Activated naive CD8-positive, alpha-beta T cell (primary cell): ENCODE data around the gene ROBO2.

ENCODE experiments used
- H3K27ac Mint-ChIP-seq: one replicate; pipeline ENCODE4 v1.8.0; 2021; ENCODE audit warnings: mixed read lengths
- H3K27me3 Mint-ChIP-seq: one replicate; pipeline ENCODE4 v1.8.0; 2021; ENCODE audit warnings: mixed read lengths
- H3K36me3 Mint-ChIP-seq: one replicate; pipeline ENCODE4 v1.8.0; 2021; ENCODE audit warnings: mixed read lengths
- H3K4me1 Mint-ChIP-seq: one replicate; pipeline ENCODE4 v1.8.0; 2021; ENCODE audit warnings: low read depth, mixed read lengths
- H3K4me3 Mint-ChIP-seq: one replicate; pipeline ENCODE4 v1.8.0; 2021; ENCODE audit warnings: mild to moderate bottlenecking, mixed read lengths
- H3K9me3 Mint-ChIP-seq: one replicate; pipeline ENCODE4 v1.8.0; 2021; ENCODE audit warnings: low read depth, mixed read lengths

The ROBO2 gene

DNA sequence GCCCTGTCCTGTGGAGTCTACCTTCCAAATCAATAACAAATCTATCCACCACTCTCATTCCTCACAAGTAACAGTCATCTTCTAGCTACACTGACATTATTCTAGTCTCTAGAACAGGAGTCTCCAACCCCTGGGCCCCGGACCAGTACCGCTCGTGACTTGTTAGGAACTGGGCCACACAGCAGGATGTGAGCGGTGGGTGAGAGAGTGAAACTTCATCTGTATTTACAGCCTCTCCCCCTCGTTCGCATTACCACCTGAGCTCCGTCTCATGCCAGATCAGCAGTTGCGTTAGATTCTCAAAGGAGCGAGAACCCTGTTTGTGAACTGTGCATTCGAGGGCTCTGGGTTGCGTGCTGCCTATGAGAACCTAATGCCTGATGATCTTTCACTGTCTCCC, 31.9 kb downstream of the ROBO2 start:
- H3K4me3 Mint-ChIP-seq, result no peak overlapping the region
- no peak overlapping the region for H3K27ac Mint-ChIP-seq
- H3K36me3 Mint-ChIP-seq, result no peaks in the 10 kb centered on the region

DNA sequence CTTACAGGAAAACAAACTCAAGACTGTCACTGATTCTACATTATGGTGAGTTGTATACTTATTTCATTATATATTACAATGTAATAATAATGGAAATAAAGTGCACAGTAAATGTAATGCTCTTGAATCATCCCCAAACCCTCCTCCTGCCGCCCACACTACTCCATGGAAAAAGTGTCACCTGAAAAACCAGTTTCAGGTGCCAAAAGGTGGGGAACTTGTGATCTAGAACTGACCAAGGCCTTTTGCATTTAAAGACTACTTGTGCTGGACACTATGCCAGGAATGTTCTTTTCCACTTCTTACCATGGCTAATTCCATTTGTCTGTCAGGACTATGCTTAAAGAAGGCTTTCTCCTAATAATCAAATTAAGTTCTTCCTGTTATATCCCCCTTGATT, 32.3 kb downstream of the ROBO2 start:
- no peaks in the 10 kb centered on the region for H3K27me3 Mint-ChIP-seq
- no peaks in the 10 kb centered on the region for H3K4me1 Mint-ChIP-seq
- no peak overlapping the region for H3K27ac Mint-ChIP-seq
- H3K36me3 Mint-ChIP-seq, result no peaks in the 10 kb centered on the region
- H3K9me3 Mint-ChIP-seq, result no peaks in the 10 kb centered on the region
- no peak overlapping the region for H3K4me3 Mint-ChIP-seq

More for the DNA sequence above, 31.9 kb downstream of the ROBO2 start:
- Mint-ChIP-seq H3K4me1 (no peaks in the 10 kb centered on the region), H3K27me3 (no peaks in the 10 kb centered on the region), H3K9me3 (no peaks in the 10 kb centered on the region)

DNA sequence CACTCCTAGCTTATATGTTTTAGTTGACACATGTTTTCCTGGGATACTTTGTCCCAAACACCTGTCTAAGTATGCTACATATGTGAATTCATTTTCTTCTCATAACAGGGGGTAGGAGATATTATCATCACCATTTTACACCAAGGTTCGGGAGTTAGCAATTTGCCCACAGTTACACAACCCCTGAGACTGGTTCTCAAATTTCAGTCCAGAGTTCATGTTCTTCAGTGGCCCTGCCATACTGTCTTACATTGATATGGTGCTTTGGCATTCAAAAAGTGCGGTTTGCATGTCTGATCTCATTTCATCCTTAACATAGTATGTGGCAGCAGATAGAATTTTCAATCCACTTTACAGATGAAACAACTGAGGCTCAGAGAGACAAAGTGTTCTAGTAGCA, 38.4 kb downstream of the ROBO2 start:
- no peaks in the 10 kb centered on the region for H3K4me1 Mint-ChIP-seq
- no peaks in the 10 kb centered on the region for H3K36me3 Mint-ChIP-seq
- no peak overlapping the region for H3K27ac Mint-ChIP-seq
- H3K4me3 Mint-ChIP-seq, result no peak overlapping the region
- H3K9me3 Mint-ChIP-seq, result peaks cover 4% of the 10 kb centered on the region
- H3K27me3 Mint-ChIP-seq, result no peaks in the 10 kb centered on the region

DNA sequence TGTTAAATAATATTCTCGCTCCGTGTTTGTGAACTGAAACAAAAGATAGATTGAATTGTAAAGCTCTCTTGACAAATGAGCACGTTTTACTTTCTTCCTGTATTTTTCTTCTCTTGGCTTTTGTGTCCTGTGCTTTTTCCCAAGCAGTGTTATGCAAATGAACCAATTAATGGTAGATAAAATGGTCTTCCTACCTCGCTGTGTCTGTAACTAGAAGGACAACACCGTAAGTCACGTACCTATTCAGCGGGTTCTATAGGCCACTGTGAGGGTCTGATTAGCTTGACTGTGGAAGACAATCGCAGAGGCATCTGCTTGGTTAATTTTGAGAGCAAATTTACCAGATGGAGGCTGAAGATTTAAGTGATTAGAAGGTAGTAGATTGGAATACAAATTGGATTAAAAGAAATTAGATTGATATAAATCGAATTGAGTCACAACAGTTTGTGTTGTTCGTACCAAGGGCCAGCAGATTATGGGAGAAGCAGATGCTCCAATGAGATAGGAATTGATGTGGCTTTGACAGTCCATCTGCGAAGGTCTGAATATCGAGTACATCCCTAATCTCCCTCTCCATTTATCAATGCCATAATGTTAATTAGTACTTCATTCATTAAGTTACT, 40.2 kb downstream of the ROBO2 start:
- H3K36me3 Mint-ChIP-seq, result no peaks in the 10 kb centered on the region

DNA sequence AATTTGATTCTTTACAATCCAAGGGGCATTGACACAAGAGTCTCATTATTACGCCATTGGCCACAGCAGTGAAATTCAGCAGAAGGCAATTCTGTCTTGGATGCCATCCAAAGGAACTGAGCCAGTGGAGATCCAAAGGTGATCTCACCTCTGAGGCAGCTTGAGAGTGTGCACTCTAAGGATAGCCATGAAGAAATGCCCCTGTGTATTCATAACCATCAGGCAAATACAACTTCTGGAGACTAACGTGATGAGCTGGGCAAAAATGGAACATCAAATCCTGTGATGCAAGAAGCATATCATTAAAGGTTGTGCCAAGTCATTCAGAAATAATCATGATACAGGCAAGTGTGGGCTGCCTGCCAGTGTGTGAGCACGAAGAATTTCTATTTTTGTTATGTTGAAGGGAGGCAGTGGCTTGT, 41.4 kb downstream of the ROBO2 start:
- H3K36me3 Mint-ChIP-seq, result no peaks in the 10 kb centered on the region
- no peaks in the 10 kb centered on the region for H3K4me1 Mint-ChIP-seq
- H3K27ac Mint-ChIP-seq, result no peak overlapping the region
- H3K4me3 Mint-ChIP-seq, result no peak overlapping the region
- H3K9me3 Mint-ChIP-seq, result peaks cover 4% of the 10 kb centered on the region
- no peaks in the 10 kb centered on the region for H3K27me3 Mint-ChIP-seq

More for the DNA sequence above, 40.2 kb downstream of the ROBO2 start:
- Mint-ChIP-seq H3K4me3 (no peak overlapping the region), H3K9me3 (peaks cover 4% of the 10 kb centered on the region), H3K4me1 (no peaks in the 10 kb centered on the region), H3K27me3 (no peaks in the 10 kb centered on the region), H3K27ac (no peak overlapping the region)

DNA sequence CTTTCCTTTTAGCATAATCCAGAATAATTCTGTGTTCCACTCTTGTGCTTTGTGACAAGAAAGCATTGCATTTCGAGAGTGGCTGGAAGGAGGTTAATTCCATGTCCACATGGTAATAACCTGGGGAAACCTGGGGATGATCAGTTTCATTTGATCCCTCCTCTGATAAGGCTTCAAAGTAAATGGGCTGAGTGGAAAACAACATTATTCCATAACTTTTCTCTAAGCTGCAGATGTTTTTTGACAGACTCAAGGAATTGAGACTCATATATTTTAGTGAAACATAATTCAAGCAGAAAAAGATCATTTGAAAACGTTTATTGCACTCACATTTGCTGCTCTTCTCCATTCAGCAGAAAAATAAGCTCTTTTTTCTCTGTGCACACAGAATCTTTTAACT, 44.6 kb downstream of the ROBO2 start:
- Mint-ChIP-seq H3K27ac (no peak overlapping the region), H3K36me3 (no peaks in the 10 kb centered on the region), H3K4me3 (no peak overlapping the region), H3K27me3 (no peaks in the 10 kb centered on the region), H3K4me1 (no peaks in the 10 kb centered on the region), H3K9me3 (no peaks in the 10 kb centered on the region)

DNA sequence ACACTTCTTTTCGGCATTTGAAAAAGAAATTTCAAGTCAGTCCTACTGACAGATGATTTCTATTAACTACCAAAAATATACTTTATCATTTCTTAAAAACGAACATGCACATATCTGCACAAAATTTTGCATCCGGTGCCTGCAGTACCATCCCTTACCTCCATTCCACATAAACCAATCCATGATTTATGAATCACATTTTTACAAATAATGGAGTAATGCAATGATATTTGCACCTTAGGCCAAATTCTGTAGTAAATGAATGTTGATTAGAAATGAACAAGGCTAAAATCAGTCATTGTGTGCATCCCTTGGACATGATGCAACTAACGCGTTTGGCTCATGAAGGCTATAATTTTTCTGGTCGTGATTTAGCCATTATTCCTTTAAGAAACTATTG, 46.5 kb downstream of the ROBO2 start:
- Mint-ChIP-seq H3K4me1 (no peaks in the 10 kb centered on the region), H3K36me3 (no peaks in the 10 kb centered on the region), H3K9me3 (peaks cover 5% of the 10 kb centered on the region), H3K27ac (no peak overlapping the region), H3K4me3 (no peak overlapping the region), H3K27me3 (no peaks in the 10 kb centered on the region)

DNA sequence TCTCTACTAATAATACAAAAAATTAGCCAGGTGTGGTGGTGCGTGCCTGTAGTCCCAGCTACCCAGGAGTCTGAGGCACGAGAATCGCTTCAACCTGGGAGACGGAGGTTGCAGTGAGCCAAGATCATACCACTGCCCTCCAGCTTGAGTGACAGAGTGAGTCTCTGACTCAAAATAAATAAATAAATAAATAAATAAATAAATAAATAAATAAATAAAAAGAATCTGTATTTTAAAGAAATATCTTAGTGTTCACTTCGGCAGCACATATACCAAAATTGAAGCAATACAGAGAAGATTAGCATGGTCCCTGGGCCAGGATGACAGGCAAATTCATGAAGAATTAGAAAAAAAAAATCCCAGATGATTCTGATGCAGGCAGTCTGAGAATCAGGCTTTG, 51.9 kb downstream of the ROBO2 start:
- no peaks in the 10 kb centered on the region for H3K4me1 Mint-ChIP-seq
- H3K27ac Mint-ChIP-seq, result no peak overlapping the region
- no peak overlapping the region for H3K4me3 Mint-ChIP-seq
- H3K9me3 Mint-ChIP-seq, result peaks cover 7% of the 10 kb centered on the region
- H3K36me3 Mint-ChIP-seq, result no peaks in the 10 kb centered on the region
- H3K27me3 Mint-ChIP-seq, result no peaks in the 10 kb centered on the region

DNA sequence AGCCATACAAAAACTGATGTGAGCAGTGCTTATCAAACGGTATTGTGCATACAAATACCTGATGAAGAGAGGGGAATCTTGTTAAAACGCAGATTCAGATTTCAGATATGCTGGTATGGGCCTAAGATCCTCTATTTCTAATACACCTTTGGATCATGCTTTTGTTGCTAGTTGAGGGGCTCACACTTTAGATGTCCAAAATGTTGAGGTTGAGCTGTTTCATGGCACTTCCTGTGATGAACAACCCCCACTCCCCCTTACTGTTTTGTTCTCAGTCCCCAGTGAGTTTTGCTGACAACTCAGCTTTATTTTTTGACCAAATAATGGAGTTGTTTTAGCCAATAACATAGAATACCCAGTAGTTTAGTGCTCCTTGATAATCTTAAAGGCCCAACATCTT, 53.2 kb downstream of the ROBO2 start:
- no peak overlapping the region for H3K27ac Mint-ChIP-seq
- peaks cover 12% of the 10 kb centered on the region for H3K9me3 Mint-ChIP-seq
- H3K4me1 Mint-ChIP-seq, result no peaks in the 10 kb centered on the region
- H3K4me3 Mint-ChIP-seq, result no peak overlapping the region
- H3K27me3 Mint-ChIP-seq, result no peaks in the 10 kb centered on the region
- H3K36me3 Mint-ChIP-seq, result no peaks in the 10 kb centered on the region

DNA sequence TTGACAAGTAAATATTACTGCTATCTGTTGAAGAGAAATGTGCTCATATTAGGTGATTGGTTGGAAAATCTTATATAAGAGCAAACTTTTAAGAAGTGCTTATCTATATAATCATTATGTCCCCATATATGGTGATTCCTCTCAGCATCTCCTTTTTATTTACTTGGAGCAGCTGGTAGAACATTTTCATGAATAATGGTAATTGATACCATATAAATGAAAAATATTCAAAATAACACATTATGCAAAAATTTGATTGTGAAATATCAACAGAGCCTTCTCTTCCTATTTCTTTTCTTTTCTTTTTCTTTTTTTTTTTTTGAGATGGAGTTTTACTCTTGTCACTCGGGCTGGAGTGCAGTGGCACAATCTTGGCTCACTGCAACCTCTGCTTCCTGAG, 56.2 kb downstream of the ROBO2 start:
- Mint-ChIP-seq H3K4me3 (no peak overlapping the region), H3K4me1 (no peaks in the 10 kb centered on the region), H3K9me3 (peaks cover 13% of the 10 kb centered on the region), H3K36me3 (no peaks in the 10 kb centered on the region), H3K27ac (no peak overlapping the region), H3K27me3 (no peaks in the 10 kb centered on the region)

DNA sequence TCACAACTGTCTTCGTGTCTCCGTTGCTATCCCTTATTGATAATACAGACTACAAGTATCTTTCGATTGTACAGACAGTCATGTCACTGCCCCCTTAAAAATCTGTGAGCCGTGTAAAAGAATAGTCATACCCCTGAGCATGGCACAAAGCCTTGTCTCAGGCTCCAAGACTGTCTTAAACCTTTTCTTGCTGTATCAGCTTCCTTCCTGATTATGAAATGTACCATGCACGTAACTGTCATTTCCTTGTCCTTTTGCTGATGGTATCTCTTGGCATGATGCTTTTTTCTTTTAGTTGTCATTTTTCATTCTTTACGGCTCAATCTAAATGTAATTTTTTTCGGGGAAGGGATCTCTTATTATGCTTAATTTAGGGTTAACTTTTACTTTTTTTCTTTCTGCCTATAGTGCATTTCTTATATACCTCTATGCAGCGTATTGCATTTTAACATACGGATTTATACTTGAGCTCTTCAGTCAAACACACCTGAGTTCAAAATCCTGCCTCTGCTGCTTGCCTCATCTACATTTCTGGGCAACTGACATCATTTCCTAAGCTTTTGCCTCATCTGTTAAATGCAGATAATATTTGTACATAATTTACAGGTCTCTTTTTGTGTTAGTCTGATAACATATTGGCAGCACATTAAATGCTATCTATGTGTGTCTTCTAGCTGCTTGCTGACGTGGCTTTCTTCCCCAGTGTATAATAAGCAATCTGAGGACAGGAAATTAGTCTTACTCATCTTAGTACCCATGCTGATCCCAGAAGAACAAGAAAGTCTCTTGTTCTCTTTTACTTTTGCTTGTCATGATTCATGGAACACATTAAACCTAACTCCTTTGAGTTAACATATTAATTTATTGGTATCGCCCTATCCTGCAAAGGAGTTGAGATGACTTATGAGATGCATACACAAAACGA, 57.3 kb downstream of the ROBO2 start:
- Mint-ChIP-seq H3K27me3 (no peaks in the 10 kb centered on the region), H3K27ac (no peak overlapping the region), H3K4me3 (no peak overlapping the region), H3K4me1 (no peaks in the 10 kb centered on the region), H3K9me3 (peaks cover 17% of the 10 kb centered on the region), H3K36me3 (no peaks in the 10 kb centered on the region)

DNA sequence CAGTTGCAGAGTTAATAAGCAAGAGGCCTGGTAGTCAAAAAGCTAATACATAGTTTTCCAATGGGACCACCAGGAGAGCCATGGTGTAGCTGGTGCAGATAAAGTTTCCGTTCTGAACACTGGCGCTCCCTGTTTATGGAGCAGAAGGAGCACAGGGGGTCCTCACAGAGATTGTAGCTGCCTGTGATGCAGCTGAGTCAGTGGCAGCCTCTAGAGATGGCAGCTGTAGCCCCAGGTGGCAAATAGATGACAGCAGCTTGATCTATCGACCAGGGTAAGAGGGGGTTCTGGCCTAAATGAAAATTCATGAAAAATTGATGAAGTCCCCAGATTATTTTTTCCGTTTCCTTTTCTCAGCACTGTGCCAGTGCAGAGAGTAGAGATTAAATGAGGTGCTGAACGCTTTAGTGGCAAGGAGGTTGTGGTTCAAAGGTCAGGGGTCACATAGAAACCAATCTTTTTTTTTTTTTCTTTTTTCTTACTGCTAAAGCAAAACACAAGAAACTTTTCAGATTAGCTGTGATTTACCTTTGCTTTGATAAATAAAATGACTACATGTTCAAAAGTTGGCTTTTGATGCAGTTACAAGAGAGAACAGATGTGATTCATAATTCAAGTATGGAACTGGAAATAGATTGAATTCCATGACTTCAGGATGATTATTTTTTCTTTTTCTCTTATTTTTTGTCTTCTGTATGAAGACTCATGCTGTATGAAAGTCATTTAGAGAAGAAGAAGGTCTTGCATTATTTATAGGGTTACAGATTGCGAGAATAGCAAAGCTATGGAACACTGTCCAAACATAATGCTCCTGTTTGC, 63.3 kb downstream of the ROBO2 start:
- no peak overlapping the region for H3K4me3 Mint-ChIP-seq
- H3K36me3 Mint-ChIP-seq, result no peaks in the 10 kb centered on the region
- H3K4me1 Mint-ChIP-seq, result no peaks in the 10 kb centered on the region
- H3K27me3 Mint-ChIP-seq, result no peaks in the 10 kb centered on the region
- peaks cover 17% of the 10 kb centered on the region for H3K9me3 Mint-ChIP-seq
- no peak overlapping the region for H3K27ac Mint-ChIP-seq

DNA sequence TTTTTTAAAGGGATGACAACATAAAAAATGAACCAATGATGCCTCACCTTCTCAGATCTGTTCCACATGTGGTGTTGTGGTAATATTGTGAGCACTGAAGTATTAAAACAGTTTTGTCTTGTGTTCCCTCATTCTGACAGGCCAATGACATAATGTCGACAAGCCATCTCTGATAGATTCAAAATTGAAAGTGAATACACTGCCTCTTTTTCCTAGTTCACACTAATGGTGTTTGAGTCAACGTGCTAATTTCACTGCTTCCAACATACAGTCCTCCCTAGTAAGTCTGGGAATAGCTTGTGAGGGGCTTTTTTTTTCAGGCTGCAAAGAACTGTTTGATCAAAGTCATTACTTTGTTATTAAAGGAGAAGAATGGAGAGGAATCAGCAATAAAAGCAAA, 82.8 kb downstream of the ROBO2 start:
- Mint-ChIP-seq H3K27me3 (no peaks in the 10 kb centered on the region), H3K9me3 (peaks cover 6% of the 10 kb centered on the region), H3K36me3 (no peaks in the 10 kb centered on the region), H3K27ac (no peak overlapping the region), H3K4me1 (no peaks in the 10 kb centered on the region), H3K4me3 (no peak overlapping the region)

DNA sequence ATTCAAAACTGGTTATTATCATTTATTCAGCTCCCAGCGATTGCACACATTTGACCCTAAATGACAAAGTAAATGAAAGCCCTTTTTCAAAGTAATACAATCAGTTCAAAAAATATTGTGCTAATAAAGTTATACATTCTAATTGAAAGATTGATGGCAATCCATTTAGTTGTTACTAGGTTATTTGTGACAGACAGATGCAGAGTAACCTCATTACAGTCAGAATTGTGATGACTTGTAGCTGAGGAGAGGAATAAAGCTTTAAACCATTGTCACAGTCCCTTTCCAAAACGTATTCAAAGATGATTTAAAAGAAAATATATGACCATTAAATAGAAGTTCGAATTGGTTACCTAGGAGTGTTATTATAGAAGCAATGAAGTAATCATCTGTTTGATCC, 86.1 kb downstream of the ROBO2 start:
- no peaks in the 10 kb centered on the region for H3K4me1 Mint-ChIP-seq
- H3K4me3 Mint-ChIP-seq, result no peak overlapping the region
- H3K27me3 Mint-ChIP-seq, result no peaks in the 10 kb centered on the region
- H3K9me3 Mint-ChIP-seq, result no peaks in the 10 kb centered on the region
- no peak overlapping the region for H3K27ac Mint-ChIP-seq
- no peaks in the 10 kb centered on the region for H3K36me3 Mint-ChIP-seq

DNA sequence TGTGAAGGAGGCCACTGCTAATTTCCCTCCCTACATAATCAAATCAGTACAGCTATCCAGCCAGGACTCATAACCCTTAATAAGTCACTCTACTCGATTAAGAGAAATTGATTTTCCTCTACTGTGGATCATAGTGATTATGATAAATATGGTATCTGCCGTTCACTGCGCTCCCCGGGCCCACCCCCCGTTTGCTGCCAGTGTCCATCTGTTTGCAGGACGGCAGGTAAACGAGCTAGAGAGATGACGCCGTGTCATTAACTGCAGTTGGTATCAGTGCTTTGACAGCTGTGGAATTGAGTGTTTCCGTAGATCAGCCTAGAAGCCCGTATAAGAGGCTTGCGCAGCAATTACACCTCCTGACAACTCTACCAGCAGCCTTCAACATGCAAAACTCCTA, 94.9 kb downstream of the ROBO2 start:
- Mint-ChIP-seq H3K9me3 (no peaks in the 10 kb centered on the region), H3K4me3 (no peak overlapping the region), H3K4me1 (no peaks in the 10 kb centered on the region), H3K27ac (no peak overlapping the region), H3K36me3 (no peaks in the 10 kb centered on the region), H3K27me3 (no peaks in the 10 kb centered on the region)
